ENCODE results near the gene GRHL1.

Gene GRHL1

DNA sequence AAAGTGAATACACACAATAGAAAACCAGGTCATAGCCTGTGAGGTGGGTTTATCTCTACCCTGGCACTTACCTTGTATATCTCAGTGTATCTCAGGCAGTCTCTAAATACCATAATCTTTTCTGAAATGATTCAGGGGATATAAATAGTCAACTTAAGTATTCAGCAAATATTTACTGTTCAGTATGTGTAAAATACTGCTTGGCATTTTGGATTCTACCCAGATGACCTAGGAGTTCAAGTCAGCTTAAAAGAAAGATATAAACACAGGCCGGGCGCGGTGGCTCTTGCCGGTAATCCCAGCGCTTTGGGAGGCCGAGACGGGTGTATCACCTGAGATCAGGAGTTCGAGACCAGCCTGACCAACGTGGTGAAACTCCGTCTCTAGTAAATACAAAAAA lies 23.8 kb downstream of the GRHL1 start:
- Histone ChIP-seq H3K9me3 (replicated peaks in 1 of 2; ENCODE audit: control insufficient read depth in 2 of 2, insufficient read depth in 1 of 2, low read depth in 1 of 2, low read length in 2 of 2) (no peaks in the 10 kb centered on the region), H3K18ac (ENCODE audit: low read length) (no peak overlapping the region), H2AFZ (ENCODE audit: low read length) (no peak overlapping the region), H3K4me1 (ENCODE audit: control insufficient read depth in 2 of 2, insufficient read depth in 1 of 2, low read depth in 1 of 2, low read length in 2 of 2) (peaks cover 11 to 12% of the 10 kb centered on the region in 2 donors), H3K9ac (ENCODE audit: low read depth, low read length, poor library complexity) (no peak overlapping the region), H2AK5ac (ENCODE audit: low read depth, low read length) (no peak overlapping the region), H3K27me3 (ENCODE audit: control insufficient read depth in 3 of 3, insufficient read depth in 3 of 3, low read depth in 1 of 3, low read length in 3 of 3) (no peaks in the 10 kb centered on the region), H3K27ac (replicated peaks; ENCODE audit: low read length) (no peak overlapping the region), H2BK120ac (ENCODE audit: low read depth, low read length) (no peak overlapping the region), H3K36me3 (replicated peaks in 1 of 2; ENCODE audit: control insufficient read depth in 2 of 2, insufficient read depth in 2 of 2, low read length in 2 of 2) (no peaks in the 10 kb centered on the region), H2BK5ac (ENCODE audit: low read length) (no peak overlapping the region), H3K79me1 (ENCODE audit: low read depth, low read length) (no peaks in the 10 kb centered on the region), H3K4ac (ENCODE audit: low read length) (no peak overlapping the region), H4K91ac (ENCODE audit: low read depth, low read length, poor library complexity) (no peak overlapping the region), H4K8ac (ENCODE audit: low read depth, low read length) (no peak overlapping the region), H3K14ac (ENCODE audit: low read length) (no peak overlapping the region), H3K23ac (ENCODE audit: low read depth, low read length, poor library complexity) (no peak overlapping the region), H3K4me2 (ENCODE audit: insufficient read depth, low read length, poor library complexity, severe bottlenecking) (no peak overlapping the region), H3K4me3 (ENCODE audit: low read length in 2 of 2) (no peak overlapping the region), H2BK12ac (ENCODE audit: low read length) (no peak overlapping the region), H2BK15ac (ENCODE audit: low read length) (no peak overlapping the region)
- DNase-seq (ENCODE audit: low spot score), result no peak
- WGBS, 2 donors (ENCODE audit: extremely low coverage in 2 of 2, insufficient read length in 2 of 2, insufficient replicate concordance in 1 of 2), result no CpG with 5 or more reads among the region's 10 CpGs

DNA sequence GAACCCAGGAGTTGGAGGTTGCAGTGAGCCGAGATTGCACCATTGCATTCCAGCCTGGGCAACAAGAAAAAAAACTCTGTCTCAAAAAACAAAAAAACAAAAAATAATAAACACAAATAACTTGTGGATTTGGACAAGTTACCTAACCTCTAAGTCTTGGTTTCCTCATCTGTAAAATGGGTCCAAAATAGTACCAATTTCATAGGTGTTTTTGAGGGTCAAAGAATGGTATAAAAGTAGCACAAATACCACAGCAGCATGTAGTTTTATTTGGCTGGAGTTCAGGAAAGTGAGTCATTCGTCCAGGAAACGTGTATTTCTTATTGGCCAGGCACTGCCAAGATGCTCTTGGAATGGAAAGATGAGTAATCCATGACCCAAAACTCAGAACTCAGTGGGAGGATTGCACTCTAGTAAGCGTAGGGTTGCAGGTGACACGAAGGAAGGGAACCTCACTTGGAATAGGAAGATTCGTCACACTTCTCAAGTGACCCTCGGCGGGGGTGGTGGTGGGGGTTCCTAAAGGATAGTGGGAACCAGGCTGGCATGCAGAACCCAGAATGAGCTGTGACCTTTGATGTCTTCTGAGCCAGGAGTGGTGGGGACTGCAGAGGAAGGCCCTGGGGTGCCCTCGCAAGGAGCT lies 24.4 kb downstream of the GRHL1 start:
- H3K4ac ChIP-seq (ENCODE audit: low read length), result no peak overlapping the region
- peaks cover 10 to 11% of the 10 kb centered on the region in 2 donors for H3K4me1 ChIP-seq (ENCODE audit: control insufficient read depth in 2 of 2, insufficient read depth in 1 of 2, low read depth in 1 of 2, low read length in 2 of 2)
- H3K23ac ChIP-seq (ENCODE audit: low read depth, low read length, poor library complexity), result no peak overlapping the region
- H3K9ac ChIP-seq (ENCODE audit: low read depth, low read length, poor library complexity), result no peak overlapping the region
- no peak overlapping the region for H4K8ac ChIP-seq (ENCODE audit: low read depth, low read length)
- no peak overlapping the region for H2BK12ac ChIP-seq (ENCODE audit: low read length)
- H2BK15ac ChIP-seq (ENCODE audit: low read length), result no peak overlapping the region
- no peaks in the 10 kb centered on the region for H3K79me1 ChIP-seq (ENCODE audit: low read depth, low read length)
- no peak overlapping the region for H2AK5ac ChIP-seq (ENCODE audit: low read depth, low read length)
- no CpG with 5 or more reads among the region's 9 CpGs for WGBS, 2 donors (ENCODE audit: extremely low coverage in 2 of 2, insufficient read length in 2 of 2, insufficient replicate concordance in 1 of 2)
- H3K14ac ChIP-seq (ENCODE audit: low read length), result no peak overlapping the region
- no peak overlapping the region for H3K4me2 ChIP-seq (ENCODE audit: insufficient read depth, low read length, poor library complexity, severe bottlenecking)
- H2BK5ac ChIP-seq (ENCODE audit: low read length), result no peak overlapping the region
- H3K9me3 ChIP-seq (replicated peaks in 1 of 2; ENCODE audit: control insufficient read depth in 2 of 2, insufficient read depth in 1 of 2, low read depth in 1 of 2, low read length in 2 of 2), result no peaks in the 10 kb centered on the region
- no peak for DNase-seq (ENCODE audit: low spot score)
- no peaks in the 10 kb centered on the region for H3K36me3 ChIP-seq (replicated peaks in 1 of 2; ENCODE audit: control insufficient read depth in 2 of 2, insufficient read depth in 2 of 2, low read length in 2 of 2)
- no peak overlapping the region for H4K91ac ChIP-seq (ENCODE audit: low read depth, low read length, poor library complexity)
- no peak overlapping the region for H2BK120ac ChIP-seq (ENCODE audit: low read depth, low read length)
- no peak overlapping the region for H2AFZ ChIP-seq (ENCODE audit: low read length)
- H3K18ac ChIP-seq (ENCODE audit: low read length), result no peak overlapping the region
- H3K27ac ChIP-seq (replicated peaks; ENCODE audit: low read length), result no peak overlapping the region
- H3K4me3 ChIP-seq (ENCODE audit: low read length in 2 of 2), result no peak overlapping the region
- no peaks in the 10 kb centered on the region for H3K27me3 ChIP-seq (ENCODE audit: control insufficient read depth in 3 of 3, insufficient read depth in 3 of 3, low read depth in 1 of 3, low read length in 3 of 3)

DNA sequence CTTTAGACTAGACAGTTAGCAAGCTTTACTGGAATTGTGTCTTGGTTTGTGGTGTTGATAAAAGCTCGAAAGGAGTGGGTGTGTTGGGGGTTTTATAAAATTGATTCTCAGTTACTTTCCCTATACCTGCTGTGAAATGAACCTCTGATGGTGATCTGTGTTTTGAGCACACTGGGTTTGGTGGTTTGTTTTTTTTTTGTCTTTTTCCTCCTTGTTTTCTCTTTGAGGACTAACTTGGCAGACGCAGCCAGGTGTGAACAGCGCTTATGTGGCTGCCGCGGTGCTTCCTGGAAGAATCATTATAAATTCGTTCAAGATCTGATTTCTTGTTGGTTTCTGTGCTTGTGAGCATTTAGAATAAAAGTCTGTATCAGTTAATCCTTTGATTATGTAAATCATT lies 28.5 kb downstream of the GRHL1 start:
- no peak overlapping the region for H3K14ac ChIP-seq (ENCODE audit: low read length)
- no peak overlapping the region for H3K4me2 ChIP-seq (ENCODE audit: insufficient read depth, low read length, poor library complexity, severe bottlenecking)
- DNase-seq (ENCODE audit: low spot score), result no peak
- no peaks in the 10 kb centered on the region for H3K9me3 ChIP-seq (replicated peaks in 1 of 2; ENCODE audit: control insufficient read depth in 2 of 2, insufficient read depth in 1 of 2, low read depth in 1 of 2, low read length in 2 of 2)
- no peak overlapping the region for H2AFZ ChIP-seq (ENCODE audit: low read length)
- no peak overlapping the region for H3K18ac ChIP-seq (ENCODE audit: low read length)
- H2BK15ac ChIP-seq (ENCODE audit: low read length), result no peak overlapping the region
- no peaks in the 10 kb centered on the region for H3K36me3 ChIP-seq (replicated peaks in 1 of 2; ENCODE audit: control insufficient read depth in 2 of 2, insufficient read depth in 2 of 2, low read length in 2 of 2)
- no peak overlapping the region for H2BK12ac ChIP-seq (ENCODE audit: low read length)
- no peaks in the 10 kb centered on the region for H3K4me1 ChIP-seq (ENCODE audit: control insufficient read depth in 2 of 2, insufficient read depth in 1 of 2, low read depth in 1 of 2, low read length in 2 of 2)
- H3K79me1 ChIP-seq (ENCODE audit: low read depth, low read length), result no peaks in the 10 kb centered on the region
- no peak overlapping the region for H3K4me3 ChIP-seq (ENCODE audit: low read length in 2 of 2)
- H2AK5ac ChIP-seq (ENCODE audit: low read depth, low read length), result no peak overlapping the region
- no peak overlapping the region for H4K8ac ChIP-seq (ENCODE audit: low read depth, low read length)
- H3K27ac ChIP-seq (replicated peaks; ENCODE audit: low read length), result no peak overlapping the region
- H3K4ac ChIP-seq (ENCODE audit: low read length), result no peak overlapping the region
- H3K9ac ChIP-seq (ENCODE audit: low read depth, low read length, poor library complexity), result no peak overlapping the region
- H3K23ac ChIP-seq (ENCODE audit: low read depth, low read length, poor library complexity), result no peak overlapping the region
- no peak overlapping the region for H4K91ac ChIP-seq (ENCODE audit: low read depth, low read length, poor library complexity)
- no peak overlapping the region for H2BK5ac ChIP-seq (ENCODE audit: low read length)
- WGBS, 2 donors (ENCODE audit: extremely low coverage in 2 of 2, insufficient read length in 2 of 2, insufficient replicate concordance in 1 of 2), result no CpG with 5 or more reads among the region's 6 CpGs
- H2BK120ac ChIP-seq (ENCODE audit: low read depth, low read length), result no peak overlapping the region
- no peaks in the 10 kb centered on the region for H3K27me3 ChIP-seq (ENCODE audit: control insufficient read depth in 3 of 3, insufficient read depth in 3 of 3, low read depth in 1 of 3, low read length in 3 of 3)

DNA sequence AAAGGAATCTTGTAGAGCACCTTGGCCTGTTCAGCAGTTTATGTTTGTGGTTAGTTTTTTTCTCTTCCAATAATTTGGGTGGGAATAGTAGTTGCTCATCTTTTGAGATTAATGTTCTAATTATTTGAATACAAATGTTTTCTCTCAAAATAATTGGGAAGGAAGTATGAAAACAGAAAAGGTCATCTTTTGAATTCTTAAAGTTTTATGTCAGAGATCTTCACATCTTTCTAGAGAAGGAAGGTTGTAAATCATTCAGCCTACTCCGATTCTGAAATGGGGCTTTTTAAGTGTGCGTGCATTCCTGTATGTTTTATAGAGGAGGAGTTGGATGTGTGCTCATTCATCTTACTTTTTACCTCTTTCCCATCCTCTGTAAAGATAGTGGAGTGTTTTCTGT lies 29.0 kb downstream of the GRHL1 start:
- H2BK120ac ChIP-seq (ENCODE audit: low read depth, low read length), result no peak overlapping the region
- DNase-seq (ENCODE audit: low spot score), result no peak
- H4K8ac ChIP-seq (ENCODE audit: low read depth, low read length), result no peak overlapping the region
- H2AFZ ChIP-seq (ENCODE audit: low read length), result no peak overlapping the region
- H3K18ac ChIP-seq (ENCODE audit: low read length), result no peak overlapping the region
- no peak overlapping the region for H3K4me2 ChIP-seq (ENCODE audit: insufficient read depth, low read length, poor library complexity, severe bottlenecking)
- no peaks in the 10 kb centered on the region for H3K9me3 ChIP-seq (replicated peaks in 1 of 2; ENCODE audit: control insufficient read depth in 2 of 2, insufficient read depth in 1 of 2, low read depth in 1 of 2, low read length in 2 of 2)
- H3K23ac ChIP-seq (ENCODE audit: low read depth, low read length, poor library complexity), result no peak overlapping the region
- H3K9ac ChIP-seq (ENCODE audit: low read depth, low read length, poor library complexity), result no peak overlapping the region
- no peak overlapping the region for H2BK12ac ChIP-seq (ENCODE audit: low read length)
- no peak overlapping the region for H3K14ac ChIP-seq (ENCODE audit: low read length)
- no peaks in the 10 kb centered on the region for H3K79me1 ChIP-seq (ENCODE audit: low read depth, low read length)
- H3K27ac ChIP-seq (replicated peaks; ENCODE audit: low read length), result no peak overlapping the region
- no peak overlapping the region for H4K91ac ChIP-seq (ENCODE audit: low read depth, low read length, poor library complexity)
- H3K27me3 ChIP-seq (ENCODE audit: control insufficient read depth in 3 of 3, insufficient read depth in 3 of 3, low read depth in 1 of 3, low read length in 3 of 3), result no peaks in the 10 kb centered on the region
- H3K4me3 ChIP-seq (ENCODE audit: low read length in 2 of 2), result no peak overlapping the region
- H3K4me1 ChIP-seq (ENCODE audit: control insufficient read depth in 2 of 2, insufficient read depth in 1 of 2, low read depth in 1 of 2, low read length in 2 of 2), result no peaks in the 10 kb centered on the region
- H2BK5ac ChIP-seq (ENCODE audit: low read length), result no peak overlapping the region
- no peak overlapping the region for H3K4ac ChIP-seq (ENCODE audit: low read length)
- H2BK15ac ChIP-seq (ENCODE audit: low read length), result no peak overlapping the region
- WGBS, 2 donors (ENCODE audit: extremely low coverage in 2 of 2, insufficient read length in 2 of 2, insufficient replicate concordance in 1 of 2), result no CpG with 5 or more reads among the region's 2 CpGs
- H3K36me3 ChIP-seq (replicated peaks in 1 of 2; ENCODE audit: control insufficient read depth in 2 of 2, insufficient read depth in 2 of 2, low read length in 2 of 2), result no peaks in the 10 kb centered on the region
- H2AK5ac ChIP-seq (ENCODE audit: low read depth, low read length), result no peak overlapping the region
